ENCODE results near the gene PLPPR1.

- TF ChIP-seq MAX (IDR thresholded peaks at IDR 0.05; ENCODE audit: insufficient read depth, insufficient read length) (no peak), POLR2AphosphoS5 (IDR thresholded peaks at IDR 0.05; ENCODE audit: insufficient read depth, low read depth, low read length) (no peak), CTCF (IDR thresholded peaks at IDR 0.05; ENCODE audit: extremely low read depth in 1 of 2, insufficient read depth in 1 of 2, low read depth in 1 of 2, low read length in 2 of 2) (no peak), POLR2A (IDR thresholded peaks at IDR 0.05; ENCODE audit: low read depth, low read length) (no peak), MYC (IDR thresholded peaks at IDR 0.05; ENCODE audit: low read depth, low read length) (no peak), FOS (IDR thresholded peaks at IDR 0.05; ENCODE audit: borderline replicate concordance, insufficient read depth, low read length) (no peak), EZH2 (IDR thresholded peaks at IDR 0.05; ENCODE audit: borderline replicate concordance, low read depth, low read length, severe bottlenecking) (no peak), JUN (IDR thresholded peaks at IDR 0.05; ENCODE audit: borderline replicate concordance, insufficient read depth, insufficient read length, low read depth) (no peak), GATA2 (IDR thresholded peaks at IDR 0.05; ENCODE audit: insufficient read depth, insufficient read length, low read depth, low read length) (no peak)
Measured at GRCh38 chr9:101360647-101361046, 332.1 kb downstream of the PLPPR1 start.
